Dermis blood vessel endothelial cell (primary cell): ENCODE results near the gene PRMT3. TPM values are rescaled to one million over a fixed set of nuclear protein-coding genes. Genes with fewer than 3 reads are reported as not detected.
"Not testable (repeated sequence)": the region's sequence is repeated elsewhere in the genome, so short reads cannot be mapped to it uniquely, and the experiment has no call there.

Experiments
- DNase-seq: peaks from one replicate; pipeline ENCODE4 v3.0.0; 2010
- total RNA-seq: library from RNA; depleted of rRNA; stranded (reverse); fragments of >200 nt; gene quantifications from 2 replicates; pipeline ENCODE4 v1.2.3, GENCODE V29; 2014

The PRMT3 gene
- total RNA-seq, 1 donor from 2014 or later, result 11.7 TPM

- DNase-seq, result peak; percentile 8
Observed at GRCh38 chr11:20374741-20375300, 12.7 kb upstream of the PRMT3 start.

DNA sequence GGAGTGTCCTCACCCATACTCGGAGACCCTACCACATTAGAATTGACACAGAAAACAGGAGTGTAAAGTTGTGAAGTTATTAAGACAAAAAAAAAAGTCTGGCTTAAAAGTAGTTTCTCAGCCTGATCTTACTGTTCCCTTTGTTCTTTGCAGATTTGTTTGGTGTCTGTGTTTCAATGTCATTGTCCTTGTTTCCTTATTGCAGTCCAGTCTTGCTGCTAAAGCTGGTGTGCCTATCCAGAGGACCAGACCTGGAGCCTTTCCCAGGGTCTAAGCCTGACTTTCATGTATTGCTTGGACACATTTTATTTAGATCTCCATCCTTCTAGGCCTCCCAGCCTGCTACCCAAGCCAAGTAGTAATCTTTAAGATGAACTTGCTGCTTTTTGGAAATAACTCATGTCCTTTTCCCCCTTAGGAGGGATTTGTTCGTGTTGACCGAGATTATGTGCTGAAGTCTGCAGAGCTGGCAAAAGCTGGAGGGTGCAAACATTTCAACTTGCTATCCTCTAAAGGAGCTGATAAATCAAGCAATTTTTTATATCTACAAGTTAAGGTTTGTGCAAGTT, 11.3 kb upstream of the PRMT3 start:
- no peak for DNase-seq

- DNase-seq, result not testable (repeated sequence)
Observed at GRCh38 chr11:20385996-20386395, 1.5 kb upstream of the PRMT3 start.

DNA sequence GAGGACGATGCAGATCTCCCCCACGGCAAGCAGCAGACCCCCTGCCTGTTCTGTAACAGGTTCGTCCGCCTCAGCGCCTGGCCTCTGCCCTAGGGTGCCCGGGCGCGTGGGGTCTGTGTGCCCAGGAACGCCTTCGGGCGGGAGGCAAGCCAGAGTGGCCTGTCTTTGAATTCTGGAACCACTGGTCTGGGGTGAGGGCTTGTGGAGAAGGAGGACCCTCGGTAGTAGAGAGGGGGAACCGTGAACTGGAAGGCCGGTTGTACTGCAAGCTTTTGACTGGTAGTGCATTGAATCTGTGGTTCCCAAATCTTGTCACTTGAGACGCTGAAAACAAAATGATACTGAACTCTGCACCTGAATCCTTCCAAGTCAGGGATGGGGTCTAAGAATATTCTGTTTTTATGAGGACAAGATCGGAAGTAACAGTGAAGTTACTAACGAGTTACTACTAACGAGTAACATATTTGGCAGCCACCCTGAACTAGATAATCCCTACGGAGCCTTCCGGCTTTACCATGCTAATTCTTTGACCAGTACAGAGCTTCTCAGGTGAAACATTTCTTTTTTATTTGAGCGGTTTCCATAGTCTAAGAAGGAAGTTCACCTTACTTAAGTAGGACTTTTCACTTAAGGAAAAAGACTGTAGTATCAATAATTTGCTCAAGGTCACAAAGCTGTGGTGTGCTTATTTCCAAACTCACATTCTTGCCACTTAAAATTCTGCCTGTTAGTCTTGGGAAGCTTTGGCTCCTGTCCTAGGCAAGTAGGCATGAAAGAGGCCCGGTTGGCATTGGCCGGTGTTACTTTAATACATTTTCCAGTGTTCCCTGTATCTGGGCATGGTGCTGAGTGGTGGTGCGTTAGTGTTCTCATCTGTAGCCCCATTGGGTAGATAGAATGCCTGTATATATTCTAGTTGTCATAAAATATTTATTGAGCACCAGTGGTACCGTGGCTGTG, 860 bp downstream of the PRMT3 start:
- no peak for DNase-seq

DNA sequence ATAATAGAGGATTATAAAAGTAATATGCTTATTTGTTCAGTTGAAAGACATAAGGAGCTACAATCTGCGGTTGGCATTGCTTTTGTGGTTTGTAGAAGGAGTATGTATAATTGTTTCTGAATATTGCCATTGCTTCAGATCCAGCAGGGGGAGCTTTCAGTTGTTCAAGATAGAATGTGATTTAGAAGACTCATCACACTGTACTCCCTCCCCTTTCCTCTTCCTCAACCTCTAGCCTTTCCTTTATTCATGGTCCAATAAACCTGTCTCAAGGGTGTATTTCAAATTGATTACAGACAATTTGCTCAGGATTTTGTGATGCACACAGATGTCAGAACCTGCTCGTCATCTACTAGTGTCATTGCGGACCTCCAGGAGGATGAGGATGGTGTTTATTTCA, 9.8 kb downstream of the PRMT3 start:
- peak; percentile 67 for DNase-seq

DNA sequence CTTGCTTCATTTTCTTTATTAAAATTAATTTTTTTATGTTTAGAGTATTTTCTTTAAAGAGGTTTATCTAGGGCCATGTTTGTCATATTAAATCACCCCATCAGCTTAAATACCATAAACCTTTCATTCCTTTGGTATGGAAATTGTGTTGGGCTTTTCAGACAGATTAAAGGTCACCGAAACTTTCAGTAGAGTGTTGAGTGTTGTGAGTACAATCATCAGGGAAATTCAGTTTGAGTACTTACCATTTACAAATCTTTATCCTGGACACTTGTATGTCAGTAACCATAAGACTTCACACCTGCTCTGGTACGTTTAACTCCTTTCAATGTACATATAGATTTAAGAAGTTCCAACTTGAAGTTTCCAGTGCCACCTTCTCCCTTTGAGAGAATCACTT, 12.0 kb downstream of the PRMT3 start:
- no peak for DNase-seq

- no peak for DNase-seq
Observed at GRCh38 chr11:20403059-20403458, 15.5 kb downstream of the PRMT3 start.

GRCh38 chr11:20406484-20406883, 19.0 kb downstream of the PRMT3 start:
- no peak for DNase-seq

GRCh38 chr11:20407344-20407743, 19.8 kb downstream of the PRMT3 start:
- no peak for DNase-seq

DNA sequence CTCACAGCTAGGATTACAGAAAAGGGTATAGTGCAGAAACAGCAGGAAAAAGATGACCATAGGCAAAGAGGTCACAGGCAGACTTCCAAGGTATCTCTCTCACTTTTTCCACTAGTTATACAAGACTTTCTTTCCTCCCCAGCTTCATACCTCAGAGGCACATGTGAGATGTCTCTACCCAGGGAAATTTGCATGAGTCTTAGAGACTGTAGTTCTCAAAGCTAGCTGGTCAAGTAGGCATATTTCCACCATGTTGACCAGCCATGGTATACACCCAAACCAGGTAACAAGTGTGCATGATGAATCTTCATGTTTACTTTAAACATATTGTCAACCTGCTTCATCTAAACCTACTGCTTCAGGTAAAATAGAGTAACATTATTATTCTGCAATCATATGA, 27.9 kb downstream of the PRMT3 start:
- no peak for DNase-seq

- no peak for DNase-seq
Observed at GRCh38 chr11:20417771-20418170, 30.3 kb downstream of the PRMT3 start.

GRCh38 chr11:20421946-20422345, 34.4 kb downstream of the PRMT3 start:
- DNase-seq, result no peak

- DNase-seq, result no peak
Observed at GRCh38 chr11:20429216-20429615, 41.7 kb downstream of the PRMT3 start.

DNA sequence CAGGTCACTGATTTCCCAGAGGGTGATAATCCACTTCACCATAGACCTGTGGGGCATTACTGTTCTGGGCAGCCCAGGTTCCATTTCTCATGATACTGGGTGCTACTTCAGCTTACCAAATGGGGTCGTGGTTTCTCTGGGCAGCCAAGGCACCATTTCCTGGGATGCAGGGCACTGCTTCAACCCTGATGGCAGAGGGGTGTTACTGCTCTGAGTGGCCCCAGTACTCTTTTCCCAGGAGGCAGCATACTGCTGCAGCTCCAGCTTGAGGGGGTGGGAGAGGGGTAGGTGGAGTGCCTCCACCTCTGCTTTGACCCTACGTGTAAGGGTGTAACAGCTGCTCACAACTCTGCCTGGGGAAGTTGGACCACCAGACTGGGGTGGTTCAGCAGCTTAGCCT, 51.1 kb downstream of the PRMT3 start:
- DNase-seq, result no peak

DNA sequence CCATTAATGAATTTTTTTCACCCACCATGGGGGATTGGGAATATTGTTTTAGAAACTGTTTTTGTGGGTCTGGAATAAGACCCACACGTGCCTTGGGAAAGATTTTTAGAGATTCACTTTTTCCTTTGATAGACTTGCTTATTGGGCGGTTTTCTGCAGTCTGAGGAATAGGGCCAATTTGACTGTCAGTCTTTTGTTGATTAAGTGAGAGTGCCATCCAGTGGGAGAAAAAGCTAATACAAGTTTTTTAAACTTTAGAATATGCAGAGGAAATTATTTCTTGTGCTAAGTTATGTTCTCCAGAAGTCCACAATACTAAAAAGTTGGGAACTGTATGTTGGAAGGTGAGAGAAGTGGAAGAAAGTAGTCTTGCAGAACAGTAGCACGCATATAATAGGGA, 56.1 kb downstream of the PRMT3 start:
- DNase-seq, result peak; percentile 55

DNA sequence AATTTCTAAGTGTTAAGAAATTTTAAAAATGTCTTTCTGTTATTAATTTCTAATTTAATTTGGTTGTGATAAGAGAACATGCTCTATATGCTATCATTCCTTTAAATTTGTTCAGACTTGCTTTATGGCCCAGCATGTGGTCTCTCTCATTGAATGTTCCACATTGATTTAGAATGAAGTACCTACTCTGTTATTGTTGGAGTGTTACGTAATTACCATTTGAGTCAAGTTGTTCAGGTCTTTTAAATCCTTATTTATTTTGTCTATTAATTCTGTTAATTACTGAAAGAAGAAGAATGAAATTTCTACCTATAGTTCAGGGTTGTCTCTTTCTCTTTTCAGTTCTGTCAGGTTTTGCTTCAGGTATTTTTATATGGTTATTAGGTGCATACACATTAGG, 57.0 kb downstream of the PRMT3 start:
- DNase-seq, result no peak

GRCh38 chr11:20448834-20449233, 61.3 kb downstream of the PRMT3 start:
- no peak for DNase-seq

DNA sequence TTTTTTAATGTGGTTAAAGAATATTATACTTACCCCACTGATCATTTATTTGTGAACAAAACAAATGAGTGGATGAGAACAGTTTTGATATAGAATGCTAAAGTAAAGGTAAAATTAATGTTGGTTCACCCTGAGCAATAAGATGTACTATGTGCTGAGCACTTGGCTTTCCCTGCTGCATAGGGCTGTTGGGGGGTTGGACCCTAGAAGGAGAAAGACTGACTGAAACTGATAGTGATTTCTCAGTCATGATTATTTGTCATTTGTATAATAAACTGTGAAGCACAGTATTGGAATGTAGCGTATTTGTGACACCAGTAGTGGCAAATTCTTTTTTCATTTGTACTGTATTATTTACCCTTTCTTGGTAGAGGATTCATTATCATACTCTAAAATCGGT, 63.3 kb downstream of the PRMT3 start:
- no peak for DNase-seq

- no peak for DNase-seq
Observed at GRCh38 chr11:20451568-20451967, 64.1 kb downstream of the PRMT3 start.

DNA sequence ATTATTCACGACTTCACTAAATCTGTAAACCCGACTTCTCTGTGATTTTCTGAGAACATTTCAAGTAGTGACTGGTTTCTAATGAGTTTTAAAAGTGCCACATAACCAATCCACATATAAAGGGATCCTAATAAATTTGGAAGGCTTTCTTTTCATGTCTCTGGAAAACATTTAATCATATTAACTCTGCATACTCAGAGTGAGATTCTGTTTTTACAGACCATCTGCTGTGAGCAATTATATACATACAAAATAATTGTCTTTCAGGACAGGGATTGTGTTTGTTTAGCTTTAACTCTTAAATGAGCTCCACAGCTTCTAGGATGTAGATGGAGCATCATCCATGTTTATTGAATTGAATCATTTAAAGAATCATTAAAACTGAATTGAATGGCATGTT, 65.1 kb downstream of the PRMT3 start:
- DNase-seq, result no peak

DNA sequence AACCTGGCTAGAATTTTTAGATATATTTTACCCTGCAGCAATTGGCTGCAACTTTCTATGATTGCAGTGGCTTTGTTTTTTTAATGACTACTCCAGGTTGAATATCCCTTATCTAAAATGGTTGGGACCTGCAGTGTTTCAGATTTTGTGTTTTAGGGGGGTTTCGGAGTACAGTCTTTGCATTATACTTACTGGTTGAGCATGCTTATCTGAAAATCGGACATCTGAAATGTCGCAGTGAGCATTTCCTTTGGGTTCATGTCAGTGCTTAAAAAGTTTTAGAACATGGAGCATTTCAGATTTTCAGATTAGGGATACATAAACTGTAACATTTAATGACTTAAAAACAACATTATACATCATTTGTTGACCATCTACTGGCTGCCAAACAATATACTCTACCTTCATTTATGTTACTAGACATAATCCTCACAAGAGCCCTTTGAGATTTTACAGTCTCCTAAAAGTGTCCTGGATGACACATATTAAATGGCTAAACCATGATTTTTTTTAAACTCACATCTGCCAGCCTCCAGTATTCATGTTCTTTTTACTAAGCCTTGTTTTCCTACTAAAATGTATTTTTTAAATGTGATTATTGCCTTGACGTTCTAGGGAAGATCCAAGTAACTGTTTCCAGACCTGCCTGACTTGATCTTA, 66.3 kb downstream of the PRMT3 start:
- DNase-seq, result no peak

- no peak for DNase-seq
Observed at GRCh38 chr11:20457001-20457799, 69.7 kb downstream of the PRMT3 start.
